HG02759 (cell line): ENCODE results near the gene CIAPIN1.
A peak's percentile ranks its signal among the peaks of the same experiment; 100 is the strongest.

Experiments
- ATAC-seq: cut with Tn5 transposase; IDR thresholded peaks from one replicate; pipeline ENCODE4 v1.9.1; 2021; ENCODE audit warnings: mild to moderate bottlenecking, moderate library complexity; ENCODE audit not compliant: unreplicated experiment

Gene CIAPIN1

DNA sequence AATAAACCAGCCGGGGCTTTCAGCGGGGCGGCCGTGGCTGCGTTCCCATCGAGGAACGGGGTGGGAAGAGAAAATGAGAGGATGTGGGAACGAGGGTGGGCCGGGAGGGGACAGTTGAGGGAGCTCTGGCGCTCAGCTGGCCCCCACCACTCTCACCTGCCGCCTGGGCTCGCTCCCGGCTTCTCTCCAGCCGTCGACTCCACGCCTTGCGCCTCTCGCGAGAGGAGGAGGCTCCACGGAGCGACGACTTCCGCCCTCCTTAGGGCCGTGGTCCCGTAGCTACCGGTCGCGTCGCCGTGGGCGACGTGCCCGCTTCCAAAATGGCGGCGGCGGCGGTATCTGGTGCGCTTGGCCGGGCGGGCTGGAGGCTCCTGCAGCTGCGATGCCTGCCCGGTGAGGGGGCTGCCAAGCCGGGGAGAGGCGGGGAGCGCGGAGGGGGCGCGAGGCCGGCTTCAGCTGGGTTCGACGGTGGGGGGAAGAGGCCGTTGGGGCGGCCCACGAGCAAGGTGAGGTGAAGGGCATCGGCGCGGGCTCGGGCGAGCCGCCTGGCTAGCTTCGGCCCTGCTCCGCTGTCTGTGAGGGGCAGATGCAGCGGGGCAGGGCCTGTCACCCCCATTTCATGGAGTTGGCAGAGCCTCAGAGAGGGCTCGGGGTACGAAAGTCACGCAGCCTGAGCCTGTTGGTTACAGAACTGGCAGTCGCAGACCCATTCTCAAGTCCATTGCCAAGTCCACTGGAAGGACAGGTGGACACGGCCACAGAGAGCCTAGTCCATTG lies at the start of gene CIAPIN1, which contains the start of gene COQ9:
TSS of gene CIAPIN1 (minus strand) at position 200 of the 777 bp plus-strand sequence. CDS start 6,457 bp downstream, outside the sequence.
TSS of gene COQ9 (plus strand) at position 294 of the 777 bp plus-strand sequence. CDS start at position 321, 27 bp downstream.
- ATAC-seq, result peak; percentile 99

DNA sequence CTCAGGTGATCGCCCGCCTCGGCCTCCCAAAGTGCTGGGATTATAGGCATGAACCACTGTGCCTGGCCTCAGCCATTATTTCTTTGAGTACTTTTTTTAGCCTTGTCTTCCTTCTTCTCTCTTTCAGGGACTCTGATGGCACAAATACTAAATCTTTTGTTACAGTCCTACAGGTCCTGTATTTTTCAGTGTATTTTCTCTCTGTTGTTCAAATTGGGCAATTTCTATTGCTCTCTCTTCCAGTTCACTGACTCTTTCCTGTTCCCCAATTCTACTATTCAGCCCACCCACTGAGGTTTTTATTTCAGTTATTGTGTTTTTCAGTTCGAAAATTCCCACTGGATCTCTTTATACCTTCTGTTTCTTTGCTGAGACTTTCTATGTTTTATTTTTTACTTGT lies 46.6 kb upstream of the CIAPIN1 start:
- no peak for ATAC-seq

DNA sequence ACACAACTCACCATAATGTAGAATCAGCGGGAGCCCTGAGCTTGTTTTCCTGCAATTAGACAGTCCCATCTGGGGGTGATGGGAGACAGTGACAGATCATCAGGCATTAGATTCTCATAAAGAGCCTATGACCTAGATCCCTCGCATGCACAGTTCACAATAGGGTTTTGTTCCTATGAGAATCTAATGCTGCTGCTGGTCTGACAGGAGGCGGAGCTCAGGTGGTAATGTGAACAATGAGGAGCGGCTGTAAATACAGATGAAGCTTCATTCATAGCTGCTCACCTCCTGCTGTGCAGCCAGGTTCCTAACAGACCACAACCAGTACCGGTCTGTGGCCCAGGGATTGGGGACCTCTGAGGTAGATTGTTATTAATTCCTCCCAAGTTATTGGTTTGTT lies 42.0 kb upstream of the CIAPIN1 start:
- ATAC-seq, result no peak

DNA sequence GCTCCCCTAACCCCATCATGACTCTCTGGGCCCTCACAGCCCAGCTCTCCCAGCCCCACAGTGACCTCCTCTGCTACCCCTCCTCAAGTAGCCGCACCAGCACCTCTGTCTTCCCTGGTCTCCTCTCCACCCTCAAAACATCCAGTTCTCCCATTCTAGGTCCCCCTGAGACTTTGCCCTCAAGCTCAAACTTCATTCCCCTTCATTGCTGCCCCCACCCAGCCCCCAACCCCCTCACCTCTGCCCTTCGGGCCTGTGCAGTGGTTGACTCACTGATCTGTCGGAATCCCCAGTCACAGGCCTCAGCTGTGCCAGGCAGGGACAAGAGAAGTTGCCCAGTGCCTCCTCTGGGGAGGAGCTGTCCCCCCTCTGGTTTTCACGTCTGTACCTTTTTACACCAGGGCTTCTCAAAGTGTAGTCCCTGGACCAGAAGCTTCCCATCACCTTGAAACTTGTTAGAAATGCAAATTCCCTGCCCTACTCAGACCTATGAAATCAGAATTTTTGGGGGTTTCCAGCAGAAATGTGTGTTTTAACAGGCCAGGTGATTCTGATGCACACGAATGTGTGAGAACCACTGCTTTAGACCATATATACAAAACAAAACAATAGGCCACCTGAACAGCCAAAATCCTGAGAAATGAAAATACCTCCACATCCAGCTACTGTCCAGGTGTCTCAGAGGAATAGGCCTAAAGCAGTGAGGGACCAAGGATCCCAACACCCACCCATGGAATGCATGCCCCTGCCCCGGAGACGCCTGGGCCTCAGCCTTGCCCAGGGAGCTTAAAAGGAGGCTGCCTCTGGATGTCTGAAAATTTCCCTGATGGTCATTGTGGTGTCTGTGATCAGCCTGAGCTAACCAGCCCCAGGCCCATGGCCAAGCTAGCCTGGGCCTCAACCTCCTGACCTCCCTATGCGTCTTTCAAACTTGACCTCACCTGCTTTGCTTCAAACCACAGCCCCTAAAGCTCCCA lies 40.0 kb upstream of the CIAPIN1 start:
- ATAC-seq, result no peak

DNA sequence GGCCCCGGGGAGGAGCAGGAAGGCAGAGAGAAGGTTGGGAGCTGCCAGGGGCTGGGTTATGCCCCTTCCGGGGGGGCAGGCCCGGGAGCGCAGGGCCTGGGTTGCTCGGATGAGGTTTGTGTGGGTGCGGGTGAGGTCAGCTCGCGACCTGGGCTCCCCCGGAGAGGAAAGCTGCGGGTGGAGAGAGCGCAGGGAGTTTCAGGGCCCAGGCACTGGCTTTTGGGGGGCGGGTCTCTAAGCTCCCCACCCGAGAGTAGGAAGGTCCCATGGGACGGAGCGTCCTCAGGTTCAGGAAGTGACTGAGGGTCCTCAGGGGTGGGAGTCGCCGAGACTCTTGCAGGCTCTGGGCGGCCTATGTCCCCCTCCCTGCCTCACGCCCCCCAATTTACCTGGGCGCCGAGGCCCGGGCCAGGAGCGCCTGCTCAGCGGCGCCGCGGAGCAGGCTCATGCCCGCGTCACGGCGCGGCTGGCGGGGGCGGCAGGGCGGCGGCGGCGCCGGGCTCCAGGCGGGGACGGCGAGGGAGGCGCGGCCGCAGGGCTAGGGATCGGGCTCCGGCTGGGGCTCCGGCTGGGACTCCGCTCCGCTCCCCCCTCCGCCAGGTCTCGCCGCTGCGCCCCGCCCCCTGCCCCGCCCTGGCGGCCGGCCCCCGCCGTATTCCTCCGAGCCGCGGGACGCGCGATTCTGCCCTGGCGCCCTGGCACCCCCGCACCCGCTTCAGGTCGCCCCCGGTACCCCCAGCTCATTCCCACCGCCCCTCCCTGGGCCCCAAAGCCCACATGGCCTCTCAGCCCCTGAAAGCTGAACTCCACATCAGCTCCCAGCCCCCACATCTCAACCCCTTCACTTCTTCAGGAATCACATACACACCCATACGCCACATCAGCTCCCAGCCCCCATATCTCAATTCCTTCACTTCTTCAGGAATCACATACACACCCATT lies 39.0 kb upstream of the CIAPIN1 start, which contains the start of gene DOK4:
TSS of gene DOK4 (minus strand) at position 578 of the 942 bp plus-strand sequence. CDS start 6,986 bp downstream, outside the sequence.
- ATAC-seq, result peak; percentile 93

DNA sequence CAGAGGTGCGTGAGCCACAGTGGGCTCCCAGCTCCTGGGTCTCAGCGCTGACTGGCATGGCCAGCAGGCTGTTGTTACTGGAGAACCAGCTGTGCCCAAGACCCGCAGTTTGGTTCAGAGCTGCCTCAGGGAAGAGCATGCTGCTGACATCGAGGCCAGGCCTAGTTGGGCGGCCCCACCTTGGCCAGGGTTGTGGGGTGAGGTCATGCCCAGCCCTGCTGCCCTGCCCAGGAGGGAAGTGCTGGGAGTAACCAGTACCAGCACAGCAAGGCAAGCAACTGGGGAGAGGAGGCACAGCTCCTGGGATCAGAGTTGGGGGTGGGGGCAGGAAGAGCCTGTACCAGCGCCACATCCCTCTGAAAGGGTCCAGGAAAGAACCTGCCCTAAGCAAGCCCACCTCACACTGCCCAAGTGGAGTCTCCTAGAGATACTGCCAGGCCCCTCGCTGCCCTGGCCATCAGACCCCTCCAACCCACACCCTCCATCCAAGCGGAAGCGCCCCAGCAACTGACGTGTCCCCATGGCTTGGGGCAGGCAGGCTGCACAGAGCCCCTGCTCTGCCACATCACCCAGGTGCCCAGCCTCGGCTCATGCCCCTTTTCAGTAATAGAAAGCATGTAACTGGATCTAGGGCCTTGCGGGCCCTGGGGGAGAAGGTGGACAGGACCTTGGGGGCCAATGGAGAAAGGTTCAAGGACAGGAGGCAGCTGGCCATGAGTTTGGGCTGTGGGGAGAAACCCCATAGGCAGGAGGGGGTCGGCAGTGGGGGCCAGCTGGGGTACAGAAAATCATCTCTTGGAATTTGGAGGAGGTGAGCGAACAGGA lies 38.1 kb upstream of the CIAPIN1 start:
- no peak for ATAC-seq

DNA sequence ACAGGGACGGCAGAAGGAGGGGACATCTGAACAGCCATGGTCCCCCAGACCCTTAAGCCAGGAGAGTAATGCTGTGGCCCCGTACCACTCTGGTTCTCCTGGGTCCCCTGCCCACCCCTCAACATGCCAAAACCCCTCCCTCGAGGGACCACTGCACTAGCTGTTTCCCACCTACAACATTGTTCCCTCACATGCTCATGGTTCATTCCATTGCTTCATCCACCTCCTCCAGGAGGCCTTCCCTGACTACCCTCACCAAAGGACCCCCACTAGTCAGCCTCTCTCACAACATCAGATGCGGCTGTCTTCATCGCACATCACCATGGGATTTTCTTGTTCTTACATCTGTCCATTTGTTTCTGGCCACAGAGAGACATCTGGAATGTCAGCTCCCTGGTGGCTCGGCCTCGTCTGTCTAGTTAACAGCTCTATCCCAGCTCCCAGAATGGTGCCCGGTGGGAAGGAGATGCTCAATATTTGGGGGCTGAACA lies 37.4 kb upstream of the CIAPIN1 start:
- ATAC-seq, result no peak

DNA sequence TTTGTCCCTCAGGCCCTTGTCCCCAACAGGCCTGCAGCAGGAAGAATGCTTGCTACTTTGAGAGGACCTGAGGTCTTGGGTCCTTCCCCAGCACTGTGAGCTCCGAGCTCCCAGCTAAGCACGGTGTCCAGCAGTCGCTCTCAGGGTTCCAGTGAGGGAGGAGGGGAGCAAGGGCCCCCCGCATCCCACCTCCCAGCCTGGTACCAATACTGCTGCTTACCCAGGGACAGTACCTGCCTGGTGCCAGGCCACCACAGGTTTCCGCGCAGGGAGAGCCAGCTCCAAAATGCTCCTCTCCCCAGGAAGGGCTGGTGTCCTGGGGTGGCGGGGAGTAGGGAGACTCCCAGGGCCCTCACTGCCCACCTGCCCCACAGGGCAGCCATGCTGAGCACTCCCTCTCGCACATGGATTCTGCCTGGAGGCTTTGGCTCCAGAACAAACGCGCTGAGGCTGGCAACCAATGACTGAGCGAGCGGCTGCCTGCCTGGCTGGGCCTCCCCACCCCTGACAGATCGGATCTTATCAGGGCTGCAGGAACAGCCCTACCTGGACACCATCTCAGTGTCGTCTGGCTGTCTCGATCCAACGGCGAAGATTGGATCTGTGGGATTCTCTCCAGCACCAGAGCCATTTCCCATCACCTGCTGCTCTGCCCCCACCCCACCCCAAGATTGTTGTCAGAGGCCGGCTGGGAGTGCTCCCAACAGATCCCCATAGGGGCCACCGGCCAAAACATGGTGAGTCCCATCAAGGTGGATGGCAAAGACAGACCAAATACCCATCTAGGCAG lies 36.7 kb upstream of the CIAPIN1 start:
- ATAC-seq, result no peak

DNA sequence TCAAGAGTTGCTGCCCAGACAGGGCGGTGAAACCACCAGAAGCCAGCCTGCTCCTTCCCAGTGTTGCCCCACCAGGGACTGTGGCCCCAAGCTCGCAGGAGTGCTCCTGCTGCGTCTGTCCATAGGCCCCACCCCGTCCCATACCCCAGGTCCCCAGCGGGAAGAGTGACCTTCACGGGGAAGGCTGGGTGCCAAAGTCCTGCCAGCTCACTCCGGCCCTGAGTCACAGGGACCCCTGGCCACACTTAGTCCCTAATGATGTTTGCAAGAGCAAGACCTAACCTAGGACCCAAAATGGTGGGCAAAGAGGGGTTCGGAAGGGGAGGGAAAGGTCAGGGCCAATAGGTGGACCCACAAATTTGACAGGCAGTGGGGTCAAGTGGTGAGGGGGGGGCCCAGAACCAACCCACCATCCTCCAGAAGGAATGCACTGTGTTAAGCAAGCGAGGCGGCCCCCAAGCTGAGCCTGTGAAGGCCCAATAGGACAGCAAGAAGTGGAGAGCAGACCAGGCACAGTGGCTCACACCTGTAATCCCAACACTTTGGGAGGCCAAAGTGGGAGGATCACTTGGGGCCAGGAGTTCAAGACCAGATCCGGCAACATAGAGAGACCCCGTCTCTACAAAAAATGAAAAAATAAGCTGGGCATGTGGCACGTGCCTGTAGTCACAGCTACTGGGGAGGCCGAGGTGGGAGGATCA lies 35.8 kb upstream of the CIAPIN1 start:
- ATAC-seq, result no peak

DNA sequence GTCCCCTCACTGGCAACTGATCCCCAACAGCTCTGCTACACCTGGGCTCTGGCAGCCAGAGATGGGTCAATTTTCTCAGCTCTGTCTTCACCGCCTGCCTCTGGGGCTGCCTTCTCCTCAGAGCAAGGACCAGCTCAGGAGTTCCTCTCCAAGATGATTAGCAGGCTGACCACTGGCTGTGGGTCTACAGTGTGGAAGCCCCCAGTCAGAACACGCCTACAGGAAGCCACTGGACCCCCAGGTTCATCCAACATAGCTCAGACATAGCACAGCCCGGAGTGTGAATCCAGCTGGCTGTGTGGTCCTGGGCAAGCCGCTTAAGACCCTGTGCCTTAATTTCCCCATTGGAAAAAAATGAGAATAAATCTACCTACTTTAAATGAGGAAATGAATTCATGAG lies 34.2 kb upstream of the CIAPIN1 start:
- ATAC-seq, result no peak

DNA sequence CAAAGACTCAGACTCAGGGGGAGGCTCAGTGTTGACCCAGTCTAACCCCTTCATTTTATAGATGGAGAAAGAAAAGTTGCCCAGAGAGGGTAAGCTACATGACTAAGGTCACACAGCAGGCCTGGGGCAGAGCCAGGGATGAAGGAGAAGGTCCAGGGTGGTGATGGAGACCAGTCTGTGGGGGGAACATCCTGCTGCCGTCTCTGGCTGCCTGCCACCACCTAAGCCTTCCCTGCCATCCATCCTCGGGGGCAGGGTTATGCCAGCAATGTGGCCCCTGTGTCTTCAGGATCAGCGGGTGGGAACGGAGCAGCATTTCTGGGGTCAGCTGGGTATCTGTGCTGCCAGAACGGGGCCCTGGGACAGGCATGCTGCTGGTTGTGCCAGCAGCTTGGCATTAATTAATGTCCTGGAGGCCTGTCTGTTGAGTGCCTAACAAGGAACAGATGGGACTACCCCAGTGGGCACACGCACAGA lies 33.6 kb upstream of the CIAPIN1 start:
- no peak for ATAC-seq

DNA sequence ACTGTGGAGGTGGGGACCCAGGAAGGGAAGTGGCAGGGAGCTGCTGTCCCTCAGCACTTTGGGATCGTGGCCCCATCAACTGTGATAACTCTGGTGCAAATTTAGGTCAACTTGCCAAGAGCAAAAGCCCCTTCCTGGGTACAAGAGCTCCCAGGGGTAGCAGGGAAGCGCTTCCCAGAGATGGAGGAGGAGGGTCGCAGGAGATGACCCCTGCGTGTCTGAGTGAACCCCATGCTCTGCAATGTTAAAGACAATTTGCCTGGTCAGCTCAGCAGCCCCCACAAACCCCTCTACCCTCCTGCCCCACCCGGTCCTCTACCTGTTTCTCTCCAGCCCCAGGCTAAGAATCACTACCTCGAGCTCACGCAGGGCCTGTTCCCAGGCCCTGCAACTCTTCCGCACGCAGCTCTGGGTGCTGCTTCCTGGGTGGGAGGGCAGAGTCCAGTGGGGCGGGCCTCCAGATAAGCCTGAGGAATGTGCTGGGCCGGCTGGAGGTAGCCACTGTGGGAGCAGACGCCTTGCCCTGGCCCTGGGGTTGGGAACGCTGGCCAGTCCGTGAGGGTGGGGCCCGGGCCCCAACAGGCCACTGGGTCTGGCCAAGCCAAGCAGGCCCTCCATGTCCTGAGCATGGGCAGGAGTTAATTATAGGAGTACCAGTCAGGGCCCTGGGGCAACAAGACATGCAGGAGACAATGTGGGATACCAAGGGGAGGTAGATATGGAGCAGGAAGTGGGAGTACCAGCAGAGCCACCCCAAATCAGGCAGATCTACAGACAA lies 33.0 kb upstream of the CIAPIN1 start:
- no peak for ATAC-seq

DNA sequence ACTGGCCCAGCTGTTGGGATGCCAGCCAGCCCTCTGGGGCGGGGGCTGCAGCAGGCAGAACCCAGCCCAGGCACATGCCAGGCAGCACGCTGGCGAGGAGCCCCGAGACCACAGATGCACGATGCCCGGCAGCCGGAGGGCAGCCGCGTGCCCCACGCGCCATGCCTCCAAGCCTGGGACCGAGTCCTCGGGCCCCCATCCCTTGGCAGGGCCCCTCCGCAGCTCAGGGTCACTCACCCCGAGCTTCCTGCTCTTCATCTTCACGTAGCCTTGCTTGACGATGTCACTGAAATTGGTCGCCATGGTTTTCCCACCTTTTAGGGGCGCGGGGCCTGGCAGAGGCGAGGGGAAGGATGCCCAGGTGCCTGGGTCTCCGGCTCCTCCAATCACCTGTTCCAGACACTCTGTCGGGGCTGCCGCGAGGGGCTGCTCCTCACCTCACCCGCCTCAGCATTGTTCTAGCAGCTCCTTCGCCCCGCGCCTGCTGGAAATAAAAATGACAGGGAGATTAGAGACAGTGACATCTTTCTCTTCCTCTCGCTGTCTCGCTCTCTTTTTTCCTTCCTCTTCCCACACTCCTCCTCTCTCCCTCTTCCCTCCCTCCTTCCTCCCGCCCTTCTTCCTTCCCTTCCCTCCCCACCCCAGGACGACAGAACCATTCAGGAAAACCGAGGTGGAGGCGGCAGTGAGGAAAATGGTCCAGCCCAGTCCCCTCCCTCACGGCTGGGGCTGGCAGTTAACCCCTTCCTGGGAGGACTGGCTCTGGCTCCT lies 32.2 kb upstream of the CIAPIN1 start:
- ATAC-seq, result no peak

DNA sequence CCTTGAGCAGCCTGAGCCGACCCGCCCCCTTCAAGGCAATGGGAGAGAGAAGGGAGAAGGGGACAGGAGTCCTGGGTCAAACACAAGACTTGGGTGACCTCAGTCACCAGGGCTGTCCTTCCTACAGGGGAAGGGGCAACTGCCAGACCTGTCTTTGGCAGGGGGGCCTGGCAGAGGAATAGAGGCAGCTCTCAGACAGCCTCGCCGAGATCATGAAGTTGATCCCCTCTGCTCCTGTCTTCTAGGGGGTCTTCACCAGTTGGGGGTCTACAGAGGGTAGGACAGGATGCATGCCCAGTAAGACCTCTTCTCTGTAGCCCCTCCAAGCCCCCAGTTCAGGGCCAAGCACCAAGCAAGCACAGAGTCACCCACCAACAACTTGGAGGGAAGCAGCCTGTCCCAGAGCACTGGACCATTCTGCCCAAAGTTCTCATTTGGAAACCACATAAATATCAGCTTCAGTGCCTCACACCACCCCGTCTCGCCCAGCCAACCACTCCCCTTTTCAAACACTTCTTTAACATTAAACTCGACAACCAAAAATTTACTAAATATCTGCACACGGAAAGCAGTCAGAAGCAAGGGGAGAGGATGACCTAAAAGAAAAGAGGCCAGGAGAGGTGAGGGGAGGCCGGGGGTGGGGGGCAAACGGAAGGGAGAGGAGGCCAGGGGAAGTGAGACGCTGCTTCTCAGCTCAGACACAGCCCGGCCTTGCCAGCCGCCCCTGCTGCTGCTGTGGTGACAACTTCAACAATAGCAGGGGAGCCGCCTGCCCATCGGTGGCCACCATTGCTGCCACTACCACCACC lies 31.4 kb upstream of the CIAPIN1 start:
- ATAC-seq, result no peak

DNA sequence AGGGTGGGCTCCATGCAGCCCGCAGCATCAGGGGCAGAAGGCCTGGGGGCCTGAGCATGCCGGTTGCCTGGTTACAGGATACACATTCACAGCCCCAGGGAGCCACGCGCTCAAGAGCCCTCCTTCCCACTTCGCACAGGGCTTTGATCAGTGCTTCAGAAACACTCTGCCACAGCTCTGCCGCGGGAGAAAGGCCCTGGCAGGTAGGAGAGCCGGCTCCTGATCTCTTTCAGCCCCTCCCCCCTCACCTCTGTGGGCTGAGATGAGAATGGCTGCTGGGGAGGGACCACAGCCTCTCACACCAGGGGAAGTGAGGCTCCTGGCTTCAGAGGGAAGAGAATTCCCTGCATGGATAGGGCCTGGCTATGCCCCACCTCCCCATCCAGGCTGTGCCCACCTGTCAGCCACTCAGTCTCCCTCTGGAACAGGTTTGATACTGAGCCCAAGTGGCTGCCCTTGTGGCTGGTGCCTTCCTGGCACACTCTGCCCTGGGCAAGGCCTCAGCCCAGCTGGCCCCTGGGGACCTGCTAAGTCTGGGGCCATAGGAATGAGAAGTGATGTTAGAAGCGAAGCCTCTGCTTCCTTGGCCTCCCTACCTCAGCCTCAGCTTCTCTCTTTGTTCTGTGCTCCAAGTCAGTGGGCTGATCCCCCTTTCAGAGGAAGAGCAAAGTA lies 30.5 kb upstream of the CIAPIN1 start:
- no peak for ATAC-seq
